Fibroblast of skin of right biceps (primary cell): Measurements from ENCODE around the gene SUFU.
"Not testable (repeated sequence)": the region's sequence is repeated elsewhere in the genome, so short reads cannot be mapped to it uniquely, and the experiment has no call there.

ENCODE experiments used
- DNase-seq: peaks from one replicate; pipeline ENCODE4 v3.0.0-alpha.2; 2013

Gene SUFU

GRCh38 chr10:102654969-102655368 lies 151.2 kb downstream of the SUFU start:
- no peak for DNase-seq

DNA sequence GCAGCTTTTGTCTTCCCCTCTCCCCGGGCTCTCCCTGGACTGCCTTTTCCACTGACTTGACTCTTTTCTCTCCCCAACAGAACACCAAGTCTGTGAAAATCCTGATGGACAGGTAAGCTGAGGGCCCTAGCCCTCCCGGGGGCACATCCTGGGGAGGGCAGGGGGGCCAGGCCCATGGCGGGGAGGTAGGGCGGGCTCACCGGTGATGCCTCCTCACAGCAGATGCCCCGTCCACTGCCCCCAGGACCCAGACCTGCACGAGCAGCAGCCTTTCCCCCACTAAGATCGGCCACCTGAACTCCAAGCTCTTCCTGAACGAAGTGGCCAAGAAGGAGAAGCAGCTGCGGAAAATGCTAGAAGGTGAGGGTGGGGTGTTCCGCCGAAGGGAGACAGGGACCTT lies 152.3 kb downstream of the SUFU start:
- no peak for DNase-seq

DNA sequence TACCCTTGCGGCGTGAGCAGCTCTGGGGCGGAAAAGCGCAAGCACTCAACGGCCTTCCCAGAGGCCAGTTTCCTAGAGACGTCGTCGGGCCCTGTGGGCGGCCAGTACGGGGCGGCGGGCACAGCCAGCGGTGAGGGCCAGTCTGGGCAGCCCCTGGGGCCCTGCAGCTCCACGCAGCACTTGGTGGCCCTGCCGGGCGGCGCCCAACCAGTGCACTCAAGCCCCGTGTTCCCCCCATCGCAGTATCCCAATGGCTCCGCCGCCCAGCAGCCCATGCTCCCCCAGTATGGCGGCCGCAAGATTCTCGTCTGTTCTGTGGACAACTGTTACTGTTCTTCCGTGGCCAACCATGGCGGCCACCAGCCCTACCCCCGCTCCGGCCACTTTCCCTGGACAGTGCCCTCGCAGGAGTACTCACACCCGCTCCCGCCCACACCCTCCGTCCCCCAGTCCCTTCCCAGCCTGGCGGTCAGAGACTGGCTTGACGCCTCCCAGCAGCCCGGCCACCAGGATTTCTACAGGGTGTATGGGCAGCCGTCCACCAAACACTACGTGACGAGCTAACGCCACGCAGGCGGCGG lies 153.1 kb downstream of the SUFU start:
- DNase-seq, result no peak

- no peak for DNase-seq
Measured at GRCh38 chr10:102657451-102657850, 153.7 kb downstream of the SUFU start.

DNA sequence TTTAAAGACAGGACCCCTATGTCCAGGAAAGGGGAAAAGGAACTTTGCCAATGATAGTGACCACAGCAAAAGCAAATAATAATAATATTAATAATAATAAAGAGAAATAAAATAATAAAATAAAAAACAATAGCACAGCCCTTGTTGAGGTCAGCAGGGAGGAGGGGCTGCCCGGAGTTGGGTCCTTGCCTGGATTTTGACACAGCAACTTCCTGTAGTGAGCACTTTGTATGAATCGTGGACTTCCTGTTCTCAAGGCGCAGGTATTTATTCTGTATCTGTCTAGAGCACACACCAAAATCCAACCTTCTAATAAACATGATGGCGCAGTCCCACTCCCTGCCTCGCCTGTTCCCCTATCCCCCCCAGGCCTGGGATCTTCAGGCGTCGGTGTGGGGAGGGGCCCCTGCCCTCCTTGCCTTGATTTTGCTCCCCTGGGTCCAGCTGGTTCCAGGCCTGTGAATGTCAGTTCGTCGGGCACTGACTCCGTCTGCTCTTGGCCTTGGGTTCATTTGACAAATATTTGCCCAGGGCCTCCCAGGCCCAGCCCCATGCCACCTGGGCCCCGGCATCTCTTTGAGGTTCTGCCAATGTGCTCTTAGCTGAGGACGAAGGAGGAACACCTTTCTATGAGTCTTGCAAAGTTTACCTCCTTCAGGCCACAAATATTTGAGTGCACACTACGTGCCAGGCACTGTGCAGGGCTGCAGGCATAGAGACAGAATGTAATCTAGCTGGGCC lies 154.4 kb downstream of the SUFU start:
- no peak for DNase-seq

DNA sequence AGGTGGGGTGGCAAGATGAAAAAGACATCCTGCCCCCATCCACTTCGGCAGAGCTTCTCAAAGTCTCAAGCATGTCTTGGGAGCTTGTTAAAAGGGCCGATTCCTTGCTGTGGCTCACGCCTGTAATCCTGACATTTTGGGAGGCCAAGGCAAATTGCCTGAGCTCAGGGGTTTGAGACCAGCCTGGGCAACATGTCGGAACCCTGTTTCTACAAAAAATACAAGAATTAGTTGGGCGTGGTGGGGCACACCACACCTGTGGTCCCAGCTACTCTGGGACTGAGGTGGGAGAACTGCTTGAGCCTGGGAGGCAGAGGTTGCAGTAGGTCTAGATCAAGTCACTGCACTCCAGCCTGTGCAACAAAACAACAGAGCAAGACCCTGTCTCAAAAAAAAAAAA lies 155.0 kb downstream of the SUFU start:
- DNase-seq, result no peak

DNA sequence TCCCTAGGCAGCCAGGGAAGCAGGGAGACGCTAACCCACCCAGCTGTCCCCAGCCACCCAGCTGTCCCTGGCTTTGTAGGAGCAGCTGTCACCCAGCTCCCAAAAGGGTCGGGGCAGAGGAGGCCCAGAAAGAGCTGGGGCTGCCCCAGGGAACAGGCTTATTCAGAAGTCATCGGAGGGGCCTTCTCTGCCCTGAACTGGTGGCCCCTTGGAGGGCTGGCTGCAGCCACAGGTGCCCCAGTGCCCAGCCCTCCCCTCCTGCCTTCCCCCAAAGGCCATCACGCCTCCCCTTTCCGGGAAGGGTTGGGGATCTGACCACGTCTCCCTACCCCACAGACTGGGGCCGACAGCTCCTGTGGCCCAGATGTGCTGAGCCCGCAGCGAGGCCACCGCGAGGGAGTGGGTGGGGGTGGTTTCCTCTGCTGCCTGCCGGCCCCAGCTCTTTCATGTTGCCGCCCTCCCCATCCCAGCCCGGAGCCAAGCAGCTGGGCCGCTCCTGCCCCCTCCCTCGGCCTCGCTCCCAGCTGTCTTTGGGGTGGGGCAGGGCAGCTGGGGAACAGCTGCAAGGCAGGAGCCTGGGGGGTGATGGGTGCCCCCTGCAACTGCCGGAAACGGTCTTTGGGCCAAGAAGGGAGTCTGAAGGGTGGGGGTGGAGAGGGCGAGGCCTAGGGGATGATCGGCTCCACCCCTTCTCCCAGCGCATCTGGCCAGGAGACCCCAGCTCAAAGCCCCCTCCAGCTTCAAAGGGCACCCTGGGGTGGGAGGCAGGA lies 157.3 kb downstream of the SUFU start:
- peak; percentile 45 for DNase-seq

- no peak for DNase-seq
Measured at GRCh38 chr10:102661658-102662028, 157.9 kb downstream of the SUFU start.

DNA sequence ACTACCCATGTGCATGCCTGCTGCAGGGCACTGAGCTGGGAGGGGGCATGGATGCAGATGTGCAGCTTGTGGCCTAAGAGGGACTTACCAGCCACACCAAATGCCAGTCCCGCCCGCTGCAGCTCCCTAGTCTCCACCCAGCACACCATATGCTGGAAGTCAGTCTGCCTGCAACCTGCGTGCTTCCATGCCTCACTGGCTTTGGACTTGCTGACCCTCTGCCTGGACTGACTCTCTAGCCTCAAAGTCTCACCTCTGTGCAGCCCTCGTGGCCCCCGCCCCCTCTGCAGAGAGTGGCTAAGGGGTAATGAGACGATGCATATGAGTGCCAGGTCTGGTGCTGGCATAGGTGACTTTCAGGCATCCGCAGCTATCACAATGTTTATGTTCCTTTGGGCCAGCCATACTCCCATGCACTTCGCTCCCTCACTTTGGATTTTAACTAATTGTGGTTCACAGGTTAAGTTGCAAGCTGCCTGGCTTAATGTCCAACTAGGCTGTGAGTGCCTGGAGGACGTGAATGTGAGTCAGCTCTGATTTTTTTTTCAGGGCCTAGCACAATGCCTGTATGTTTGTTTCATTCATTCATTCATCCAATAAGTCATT lies 162.2 kb downstream of the SUFU start:
- no peak for DNase-seq

DNA sequence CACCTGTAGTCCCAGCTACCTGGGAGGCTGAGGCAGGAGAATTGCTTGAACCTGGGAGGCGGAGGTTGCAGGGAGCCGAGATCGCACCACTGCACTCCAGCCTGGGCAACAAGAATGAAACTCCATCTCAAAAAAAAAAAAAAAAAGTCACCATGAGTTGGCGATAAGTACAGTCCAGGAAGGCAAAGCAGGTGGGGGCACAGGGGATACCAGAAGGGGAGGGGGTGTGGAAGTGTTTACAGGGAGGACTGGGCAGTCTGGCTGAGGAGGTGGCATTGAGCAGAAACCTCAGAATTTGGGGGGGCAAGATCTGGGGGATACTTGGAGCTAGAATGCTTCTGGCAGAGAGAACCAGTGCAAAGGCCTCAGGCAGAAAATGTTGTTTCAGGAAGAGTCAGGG lies 163.6 kb downstream of the SUFU start:
- not testable (repeated sequence) for DNase-seq

DNA sequence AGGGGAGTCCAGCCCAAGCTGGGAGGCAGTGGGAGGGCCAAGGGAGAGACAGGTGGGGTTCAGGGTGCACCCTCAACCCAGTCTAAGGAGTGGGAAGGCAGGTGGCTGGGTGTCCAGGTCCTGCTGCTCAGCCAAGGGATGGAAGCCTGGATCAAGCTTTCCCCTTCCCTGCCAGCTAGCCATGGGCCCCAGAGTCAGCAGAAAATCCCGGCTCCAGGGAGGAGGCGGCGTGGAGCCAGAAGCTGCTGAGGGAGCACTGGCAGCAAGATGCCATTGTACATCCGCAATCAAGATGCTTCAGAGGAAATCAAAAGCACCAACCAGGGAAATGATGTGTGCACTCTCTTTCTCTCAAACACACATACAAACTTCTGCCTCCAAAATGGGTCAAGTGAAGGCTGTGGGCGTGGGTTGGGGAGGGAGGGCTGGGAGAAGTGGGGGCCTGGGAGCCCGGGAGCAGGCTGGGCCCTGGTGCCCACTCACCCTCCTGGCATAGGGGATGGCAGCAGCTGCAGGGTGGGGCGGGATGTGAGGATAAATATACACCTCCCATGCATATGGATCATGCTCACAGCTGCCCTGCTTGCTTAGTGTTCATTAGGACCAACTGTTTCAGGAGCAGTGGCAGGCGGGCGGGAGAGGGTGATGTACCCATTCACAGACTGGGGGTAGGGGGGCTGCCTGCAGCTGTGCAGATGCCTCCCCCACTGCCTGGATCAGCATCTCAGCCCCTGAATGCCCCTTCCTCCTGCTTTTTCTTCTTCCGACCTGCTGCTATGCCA lies 164.7 kb downstream of the SUFU start:
- DNase-seq, result no peak

GRCh38 chr10:102669206-102670064 lies 165.7 kb downstream of the SUFU start:
- peak; percentile 32 for DNase-seq

- DNase-seq, result no peak
Measured at GRCh38 chr10:102670065-102670670, 166.4 kb downstream of the SUFU start.

DNA sequence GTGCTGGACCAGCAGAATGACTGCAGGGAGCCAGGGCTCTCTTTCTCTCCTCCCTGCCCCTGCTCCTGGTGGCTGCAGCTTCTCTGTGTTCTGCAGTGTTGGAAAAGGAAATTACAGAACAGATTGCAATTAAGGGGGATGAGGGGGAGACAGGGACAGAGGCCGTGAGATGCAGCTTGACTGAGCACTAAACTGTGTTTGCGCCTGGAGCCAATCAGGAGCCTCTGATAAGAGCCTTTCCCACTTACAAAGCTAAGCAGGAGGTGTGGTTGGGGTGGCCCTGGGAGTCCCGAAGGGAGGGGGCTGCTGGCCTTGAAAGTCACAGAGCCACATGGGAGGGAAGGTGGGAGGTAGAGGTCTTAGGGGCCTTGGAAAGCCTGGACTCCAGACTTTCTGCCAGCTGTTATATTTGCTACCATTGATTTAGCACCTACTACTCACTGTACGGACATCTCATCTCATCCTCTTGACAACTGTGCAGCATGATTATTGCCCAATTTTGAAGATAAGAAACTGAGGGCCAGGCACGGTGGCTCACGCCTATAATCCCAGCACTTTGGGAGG lies 167.2 kb downstream of the SUFU start:
- no peak for DNase-seq

DNA sequence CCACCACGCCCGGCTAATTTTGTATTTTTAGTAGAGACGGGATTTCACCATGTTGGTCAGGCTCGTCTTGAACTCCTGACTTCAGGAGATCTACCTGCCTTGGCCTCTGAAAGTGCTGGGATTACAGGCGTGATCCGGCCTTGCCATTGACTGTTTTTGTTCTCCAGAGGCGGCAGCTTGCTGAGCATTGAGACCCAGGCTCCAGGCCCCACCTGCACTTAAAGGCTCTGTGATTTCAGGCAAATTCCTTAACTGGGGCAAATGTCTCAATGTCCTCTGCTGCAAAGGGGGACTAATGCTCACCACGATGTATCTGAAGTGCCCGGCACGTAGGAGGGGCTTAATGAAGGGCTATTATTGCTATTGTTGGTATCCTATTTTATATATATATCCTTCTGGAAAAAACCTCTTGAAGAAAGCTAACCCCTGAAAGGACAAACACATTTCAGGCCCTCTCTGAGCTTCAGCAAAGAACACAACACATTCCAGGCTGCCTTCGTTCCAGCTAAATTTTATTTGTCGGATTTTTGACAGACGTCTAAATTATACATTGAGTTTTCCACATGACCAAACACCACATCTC lies 169.6 kb downstream of the SUFU start:
- no peak for DNase-seq

DNA sequence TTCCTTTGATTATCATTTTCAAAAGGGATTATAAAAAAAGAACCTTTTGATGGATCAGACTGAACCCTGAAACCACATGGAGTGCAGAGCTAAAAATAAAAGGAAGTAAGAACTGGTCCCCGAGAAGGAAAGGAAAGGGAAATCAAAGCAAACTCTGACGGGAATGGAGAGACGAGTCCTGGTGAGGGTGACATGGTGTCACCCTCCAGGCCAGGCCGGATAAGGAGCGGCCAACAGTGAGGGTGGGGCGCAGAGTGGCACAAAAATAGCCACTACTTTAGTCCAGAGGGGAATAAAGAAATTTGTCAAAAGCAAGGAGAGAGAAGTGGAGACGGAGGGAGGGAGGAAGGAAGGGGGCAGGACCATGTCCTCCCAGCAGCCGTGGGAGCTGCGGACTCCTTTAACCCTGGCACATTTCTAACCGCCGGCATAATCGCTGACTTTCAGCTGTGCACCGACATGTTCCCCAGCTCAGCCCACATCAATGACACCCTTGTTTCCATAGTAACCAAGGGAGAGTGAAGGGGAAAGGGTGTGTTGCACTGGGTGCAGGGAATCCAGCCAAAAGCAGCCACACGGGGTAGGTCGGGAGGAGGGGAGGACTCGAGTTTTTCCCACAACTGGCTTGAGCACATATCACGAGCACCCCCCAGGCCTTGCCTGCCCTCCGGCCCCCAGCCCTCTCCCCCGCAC lies 170.2 kb downstream of the SUFU start:
- peak; percentile 76 for DNase-seq

- no peak for DNase-seq
Measured at GRCh38 chr10:102674566-102674965, 170.8 kb downstream of the SUFU start.

- DNase-seq, result no peak
Measured at GRCh38 chr10:102675011-102675665, 171.4 kb downstream of the SUFU start.
